ENCODE results near the gene WWC2.

DNA sequence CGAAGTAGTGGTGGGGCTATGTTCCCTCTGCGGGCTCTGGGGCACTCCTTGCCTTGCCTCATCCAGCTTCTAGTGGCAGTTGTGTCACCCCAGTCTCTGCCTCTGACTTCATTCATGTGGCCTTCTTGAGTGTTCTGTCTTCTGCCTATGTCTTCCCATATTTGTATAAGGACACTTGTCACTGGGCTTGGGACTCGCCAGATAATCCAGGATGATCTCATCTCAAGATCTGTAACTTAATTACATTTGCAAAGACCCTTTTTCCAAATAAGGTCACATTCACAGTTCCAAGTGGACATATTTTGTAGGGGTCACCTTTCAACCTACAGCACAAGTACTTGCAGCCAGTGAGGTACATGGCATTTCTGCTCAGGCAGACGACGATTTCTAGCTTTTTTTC, 253.5 kb downstream of the WWC2 start:
- TF ChIP-seq, protein P1, sequence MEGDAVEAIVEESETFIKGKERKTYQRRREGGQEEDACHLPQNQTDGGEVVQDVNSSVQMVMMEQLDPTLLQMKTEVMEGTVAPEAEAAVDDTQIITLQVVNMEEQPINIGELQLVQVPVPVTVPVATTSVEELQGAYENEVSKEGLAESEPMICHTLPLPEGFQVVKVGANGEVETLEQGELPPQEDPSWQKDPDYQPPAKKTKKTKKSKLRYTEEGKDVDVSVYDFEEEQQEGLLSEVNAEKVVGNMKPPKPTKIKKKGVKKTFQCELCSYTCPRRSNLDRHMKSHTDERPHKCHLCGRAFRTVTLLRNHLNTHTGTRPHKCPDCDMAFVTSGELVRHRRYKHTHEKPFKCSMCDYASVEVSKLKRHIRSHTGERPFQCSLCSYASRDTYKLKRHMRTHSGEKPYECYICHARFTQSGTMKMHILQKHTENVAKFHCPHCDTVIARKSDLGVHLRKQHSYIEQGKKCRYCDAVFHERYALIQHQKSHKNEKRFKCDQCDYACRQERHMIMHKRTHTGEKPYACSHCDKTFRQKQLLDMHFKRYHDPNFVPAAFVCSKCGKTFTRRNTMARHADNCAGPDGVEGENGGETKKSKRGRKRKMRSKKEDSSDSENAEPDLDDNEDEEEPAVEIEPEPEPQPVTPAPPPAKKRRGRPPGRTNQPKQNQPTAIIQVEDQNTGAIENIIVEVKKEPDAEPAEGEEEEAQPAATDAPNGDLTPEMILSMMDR (IDR thresholded peaks at IDR 0.05): no peak
- no peak for TF ChIP-seq POLR2A (IDR thresholded peaks at IDR 0.05)

Measured in esophagus squamous epithelium (tissue), 4 donors.